Common myeloid progenitor, CD34-positive (primary cell): ENCODE measurements around the gene KLK10.

ENCODE experiments used
- CTCF ChIA-PET: fragments of 350-600 bp; sonication (Branson Sonifier 250); formaldehyde crosslinking; loops from one replicate; lab custom pipeline; 2021; ENCODE audit warnings: antibody characterized with exemption; lab: Charles Lee
- POLR2A ChIA-PET: fragments of 350-600 bp; sonication (Branson Sonifier 250); formaldehyde crosslinking; loops from one replicate; lab custom pipeline; 2021; ENCODE audit warnings: antibody characterized with exemption; lab: Charles Lee
- DNase-seq, 3 donors: peaks; one replicate each; pipeline versions ENCODE4 v3.0.0 to v3.0.0-alpha.2; 2013
- H3K27ac ChIP-seq, 2 experiments: 1 replicate in 1 of 2; 2 replicates in 1 of 2; pipeline ENCODE4 v1.7.0; 2013; ENCODE audit warnings: inconsistent platforms in 2 of 2, low read length in 2 of 2, mild to moderate bottlenecking in 2 of 2, low read depth in 1 of 2, moderate library complexity in 1 of 2; ENCODE audit not compliant: severe bottlenecking in 2 of 2, insufficient read depth in 1 of 2, poor library complexity in 1 of 2
- H3K27me3 ChIP-seq, 5 experiments: replicated peaks in 2 of 5; 1 replicate in 3 of 5; 2 replicates in 2 of 5; pipeline versions ENCODE4 v1.6.1 to v1.7.0; 2013; ENCODE audit warnings: low read length in 4 of 5, mild to moderate bottlenecking in 2 of 5, moderate library complexity in 2 of 5, inconsistent platforms in 1 of 5; ENCODE audit not compliant: insufficient read depth in 5 of 5, control insufficient read depth in 4 of 5
- H3K36me3 ChIP-seq, 4 experiments: 1 replicate in 2 of 4; 2 replicates in 2 of 4; pipeline versions ENCODE4 v1.6.1 to v1.7.0; 2013; ENCODE audit warnings: low read length in 3 of 4, control low read depth in 1 of 4, mild to moderate bottlenecking in 1 of 4; ENCODE audit not compliant: control insufficient read depth in 4 of 4, insufficient read depth in 4 of 4
- H3K4me1 ChIP-seq, 4 experiments: 1 replicate in 3 of 4; 2 replicates in 1 of 4; pipeline versions ENCODE4 v1.6.1 to v1.7.1; 2013; ENCODE audit warnings: low read length in 3 of 4, mild to moderate bottlenecking in 3 of 4, control low read depth in 1 of 4, inconsistent platforms in 1 of 4, moderate library complexity in 1 of 4; ENCODE audit not compliant: control insufficient read depth in 4 of 4, insufficient read depth in 4 of 4; ENCODE audit errors: control extremely low read depth in 1 of 4
- H3K4me3 ChIP-seq, 7 experiments: 1 replicate in 4 of 7; 2 replicates in 3 of 7; pipeline versions ENCODE4 v1.5.1 to v1.7.0; 2013; ENCODE audit warnings: mild to moderate bottlenecking in 7 of 7, low read length in 6 of 7, moderate library complexity in 6 of 7, inconsistent platforms in 2 of 7, low read depth in 2 of 7, control low read depth in 1 of 7; ENCODE audit not compliant: insufficient read depth in 4 of 7, control insufficient read depth in 1 of 7; ENCODE audit errors: extremely low read depth in 1 of 7
- H3K9me3 ChIP-seq, 5 experiments: 1 replicate in 4 of 5; 2 replicates in 1 of 5; pipeline versions ENCODE4 v1.6.1 to v1.7.1; 2013; ENCODE audit warnings: low read length in 4 of 5, mild to moderate bottlenecking in 2 of 5, inconsistent platforms in 1 of 5, low read depth in 1 of 5, moderate library complexity in 1 of 5; ENCODE audit not compliant: control insufficient read depth in 4 of 5, insufficient read depth in 2 of 5; ENCODE audit errors: control extremely low read depth in 1 of 5
- WGBS: methylation state at CpG from one replicate; pipeline ENCODE4 v1.1.5; 2013; ENCODE audit not compliant: insufficient coverage; 5-methylcytosine and 5-hydroxymethylcytosine counted together

KLK10 gene

DNA sequence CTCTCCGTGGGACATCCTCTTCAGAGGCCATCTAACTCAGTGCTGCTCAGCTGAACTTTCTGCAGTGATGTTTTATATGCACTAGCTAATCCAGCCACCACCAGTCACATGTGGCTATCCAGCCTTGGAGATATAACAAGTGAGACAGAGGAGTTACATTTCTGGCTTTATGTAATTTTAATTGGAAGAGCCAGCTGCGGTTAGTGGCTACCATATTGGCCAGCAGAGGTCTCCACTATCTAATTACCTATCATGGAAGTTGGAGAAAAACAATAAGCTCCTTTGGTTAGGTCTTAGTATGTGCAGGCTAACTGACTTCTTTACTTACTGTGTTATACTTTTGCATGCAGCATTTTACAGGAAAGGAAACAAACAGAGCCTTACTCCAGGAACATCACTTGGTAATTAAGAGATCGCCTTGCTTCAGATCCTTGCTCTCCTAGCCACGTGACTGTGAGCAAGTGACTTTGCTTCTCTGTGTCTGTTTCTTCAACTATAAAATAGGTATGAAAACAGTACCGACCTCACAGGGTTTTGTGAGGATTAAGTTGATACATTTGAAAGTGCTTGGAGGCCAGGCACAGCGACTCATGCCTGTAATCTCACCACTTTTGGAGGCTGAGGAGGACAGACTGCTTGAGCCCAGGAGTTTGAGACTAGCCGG is 1.6 kb upstream of the KLK10 start:
- WGBS: 34% methylated on average over 6 of the region's 7 CpGs
- POLR2A ChIA-PET: no interaction called here
- Histone ChIP-seq H3K4me1 (peaks cover 0 to 26% (median 10%) of the 10 kb centered on the region in 4 experiments), H3K27ac (no peak overlapping the region), H3K9me3 (peaks cover 0 to 2% (median 0%) of the 10 kb centered on the region in 5 experiments), H3K27me3 (peaks cover 3 to 85% (median 27%) of the 10 kb centered on the region in 5 experiments), H3K4me3 (no peak overlapping the region), H3K36me3 (no peaks in the 10 kb centered on the region)
- CTCF ChIA-PET: interaction anchor here (0.6 to 2.5 kb wide), 7 partner anchors 9 to 296 kb away, joined by 3 to 15 read pairs (median 3); partner anchors contain the start of gene KLK13
- peak; percentile 56 to 77 (median 76) for DNase-seq

DNA sequence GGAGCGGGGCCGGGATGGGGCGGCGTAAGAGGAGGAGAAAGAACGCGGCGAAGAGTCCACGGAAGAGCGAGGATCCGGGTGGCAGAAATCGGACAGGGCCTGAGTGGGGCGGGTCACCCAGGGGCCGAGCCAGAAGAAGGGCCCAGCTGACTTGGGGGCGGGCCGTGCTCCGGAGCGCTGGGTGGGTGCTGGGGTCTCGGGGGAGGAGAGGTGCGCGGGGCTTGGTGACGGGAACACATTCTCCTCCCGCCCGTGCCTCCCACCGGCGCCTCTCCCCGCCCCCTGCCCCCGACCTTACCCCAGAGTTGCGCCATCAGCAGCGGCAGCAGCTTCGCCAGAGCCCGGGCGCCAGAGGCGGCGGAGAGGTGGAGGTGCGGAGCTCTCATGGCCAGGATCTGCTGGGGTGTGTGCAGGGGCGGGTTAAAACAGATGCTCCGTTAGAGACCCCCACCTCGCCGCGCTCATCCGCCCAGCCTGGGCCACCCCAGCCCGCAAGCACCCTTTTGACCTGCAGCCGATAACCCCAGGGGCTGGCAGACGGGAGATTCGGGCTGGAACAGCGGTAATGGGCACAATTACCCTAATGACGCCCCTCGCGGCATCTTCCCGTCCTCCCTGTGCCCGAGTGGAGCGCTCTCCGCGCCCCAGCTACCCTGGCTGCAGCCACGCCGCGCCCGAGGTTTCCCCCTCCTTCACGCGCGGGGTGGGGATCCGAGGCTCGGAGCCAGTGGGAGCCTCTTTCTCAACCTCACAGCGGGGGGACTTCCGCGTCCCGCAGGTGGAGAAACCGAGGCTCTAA is 565 bp downstream of the KLK10 start:
- POLR2A ChIA-PET: no interaction called here
- peaks cover 3 to 86% (median 20%) of the 10 kb centered on the region in 5 experiments for H3K27me3 ChIP-seq
- H3K27ac ChIP-seq: no peak overlapping the region
- DNase-seq: peak in 2 of 3 donors; percentile 29 to 46
- CTCF ChIA-PET: interaction anchor here (0.7 to 2.5 kb wide), 3 partner anchors 9 to 624 kb away, joined by 3 to 15 read pairs (median 4); no protein-coding TSS in a partner anchor
- H3K4me1 ChIP-seq: peaks cover 0 to 26% (median 10%) of the 10 kb centered on the region in 4 experiments
- peak overlapping the region in 1 of 7 experiments; percentile 52 for H3K4me3 ChIP-seq
- no peaks in the 10 kb centered on the region for H3K36me3 ChIP-seq
- H3K9me3 ChIP-seq: peaks cover 0 to 2% (median 0%) of the 10 kb centered on the region in 5 experiments
- WGBS: 5% methylated on average over 48 of the region's 68 CpGs

DNA sequence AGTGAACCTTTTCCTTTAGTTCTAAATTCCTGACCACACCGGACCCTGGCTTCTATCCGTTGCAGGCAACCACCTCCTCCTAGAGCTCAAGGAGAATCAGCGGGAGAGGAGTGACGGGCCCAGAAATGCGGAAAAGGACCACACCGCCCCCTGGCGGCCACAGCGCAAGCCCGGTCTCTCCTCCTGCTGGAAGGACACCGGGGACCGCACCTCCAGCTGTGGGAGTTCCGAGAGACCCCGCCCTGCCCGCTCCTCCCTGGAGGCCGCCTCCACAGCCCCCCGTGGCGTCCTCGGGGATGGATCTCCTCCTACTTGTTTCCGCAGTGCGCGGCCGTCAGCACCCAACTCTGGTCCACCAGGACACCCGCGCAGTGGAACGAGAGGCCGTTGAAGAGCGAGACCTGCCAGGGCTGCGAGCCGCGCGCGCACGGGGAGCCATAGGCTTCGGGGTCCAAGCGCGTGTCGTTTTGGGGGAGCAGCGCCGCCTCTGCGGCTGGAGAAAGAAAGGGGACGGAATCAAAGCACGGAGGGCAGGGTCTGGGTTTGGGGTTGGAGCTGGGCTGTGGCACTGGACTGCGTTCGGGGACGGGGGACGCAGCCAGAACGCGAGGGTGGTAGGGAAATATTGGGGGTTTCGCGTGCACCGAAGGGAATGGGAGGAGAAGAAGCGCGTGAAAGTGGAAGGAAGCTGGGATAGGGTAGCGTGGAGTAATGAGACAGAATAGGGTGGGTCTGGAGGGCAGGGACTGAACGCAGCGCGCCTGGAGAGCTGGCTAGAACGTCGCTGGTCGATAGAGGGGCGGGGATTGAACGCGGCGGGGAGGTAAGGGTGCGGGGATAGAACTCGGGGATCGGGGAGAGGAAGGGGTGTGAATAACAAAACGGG is 2.5 kb downstream of the KLK10 start:
- Histone ChIP-seq H3K9me3 (peaks cover 0 to 2% (median 0%) of the 10 kb centered on the region in 5 experiments), H3K4me3 (peak overlapping the region in 3 of 7 experiments; percentile 46 to 52 (median 47)), H3K27me3 (peaks cover 3 to 75% (median 24%) of the 10 kb centered on the region in 5 experiments), H3K36me3 (no peaks in the 10 kb centered on the region), H3K27ac (no peak overlapping the region), H3K4me1 (peaks cover 0 to 26% (median 10%) of the 10 kb centered on the region in 4 experiments)
- 1% methylated on average over 53 of the region's 68 CpGs for WGBS
- ChIA-PET CTCF (no interaction called here), POLR2A (no interaction called here)
- DNase-seq: peak; percentile 37 to 60 (median 54)

DNA sequence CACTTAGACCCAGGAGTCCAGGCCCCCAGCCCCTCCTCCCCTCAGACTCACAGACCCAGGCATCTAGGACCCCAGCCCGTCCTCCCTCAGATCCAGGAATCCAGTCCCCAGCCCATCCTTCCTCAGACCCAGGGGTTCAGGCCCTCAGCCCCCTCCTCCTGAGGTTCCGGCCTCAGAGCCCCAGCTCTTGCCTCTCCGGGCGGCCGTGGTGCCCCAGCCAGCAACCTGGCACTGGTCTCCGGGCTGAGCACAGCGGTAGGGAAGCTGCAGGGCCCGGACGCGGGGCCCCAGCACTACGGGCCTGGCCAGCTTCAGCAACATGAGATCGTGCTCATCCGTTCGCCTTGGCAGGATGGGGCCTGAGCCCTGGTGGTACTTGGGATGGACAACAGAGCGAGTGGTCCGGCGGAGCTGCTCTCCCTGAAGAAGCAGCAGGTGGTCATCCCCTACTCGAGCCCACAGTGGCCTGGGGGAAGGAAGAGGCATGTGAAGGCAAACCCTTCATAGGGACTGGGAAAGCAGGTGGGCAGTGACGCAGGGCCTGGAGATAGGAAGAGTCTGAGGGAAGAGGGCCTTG is 3.7 kb downstream of the KLK10 start:
- Histone ChIP-seq H3K27ac (no peak overlapping the region), H3K4me1 (peaks cover 0 to 26% (median 10%) of the 10 kb centered on the region in 4 experiments), H3K36me3 (no peaks in the 10 kb centered on the region), H3K9me3 (peaks cover 0 to 2% (median 0%) of the 10 kb centered on the region in 5 experiments), H3K4me3 (no peak overlapping the region), H3K27me3 (peaks cover 3 to 80% (median 24%) of the 10 kb centered on the region in 5 experiments)
- CTCF ChIA-PET: interaction anchor here (1.1 kb wide), 1 partner anchor 90 kb away, joined by 3 read pairs; no protein-coding TSS in a partner anchor
- POLR2A ChIA-PET: no interaction called here
- DNase-seq: no peak
- WGBS: 86% methylated on average over 15 of the region's 19 CpGs

DNA sequence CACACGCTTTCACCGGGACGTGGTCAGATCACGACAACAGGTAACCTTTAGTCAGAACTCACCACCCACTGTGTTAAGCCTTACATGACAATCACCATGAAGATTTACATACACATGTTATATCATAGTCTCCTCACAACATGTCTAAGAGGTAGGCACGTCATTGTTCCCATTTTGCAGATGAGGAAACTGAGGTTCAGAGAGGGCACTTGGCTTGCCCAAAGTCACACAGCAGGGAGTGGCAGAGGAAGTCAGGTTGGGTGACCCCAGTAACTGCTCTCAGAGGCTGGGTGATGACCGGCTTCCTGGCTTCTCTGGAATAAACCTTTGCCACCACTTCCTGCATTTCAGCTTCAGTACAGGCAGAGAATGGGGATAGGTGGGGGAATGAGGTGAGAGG is 5.3 kb downstream of the KLK10 start:
- CTCF ChIA-PET: no interaction called here
- Histone ChIP-seq H3K4me1 (peaks cover 0 to 19% (median 7%) of the 10 kb centered on the region in 4 experiments), H3K27me3 (peaks cover 3 to 80% (median 18%) of the 10 kb centered on the region in 5 experiments), H3K27ac (no peak overlapping the region), H3K4me3 (no peak overlapping the region), H3K9me3 (peaks cover 0 to 2% (median 0%) of the 10 kb centered on the region in 5 experiments), H3K36me3 (no peaks in the 10 kb centered on the region)
- DNase-seq: no peak
- POLR2A ChIA-PET: no interaction called here
- 85% methylated on average over 6 of the region's 6 CpGs for WGBS

DNA sequence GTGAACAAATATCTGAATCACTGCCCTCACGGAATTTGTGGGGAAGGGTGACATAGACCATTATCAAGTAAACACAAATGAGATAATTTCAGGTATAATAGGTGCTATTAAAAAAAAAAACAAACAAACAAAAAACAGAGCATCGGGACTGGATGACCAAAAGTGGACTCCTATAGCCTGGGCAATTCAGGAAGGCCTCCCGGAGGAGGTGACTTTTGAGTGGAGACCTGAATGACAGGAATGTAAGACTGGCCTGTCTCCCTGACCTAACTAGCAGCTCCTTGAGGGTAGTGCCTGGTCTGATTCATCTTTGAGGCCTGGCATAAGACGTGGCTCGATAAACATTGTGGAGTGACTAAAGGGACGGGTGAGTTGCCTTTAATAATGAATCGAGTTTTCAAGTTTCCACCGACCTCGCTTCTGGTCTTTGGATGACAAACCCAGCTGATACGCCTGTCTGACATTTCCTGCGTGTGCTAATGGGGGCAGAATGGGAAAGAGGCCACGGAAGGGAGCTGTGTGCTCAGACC is 6.8 kb downstream of the KLK10 start:
- peaks cover 0 to 70% (median 20%) of the 10 kb centered on the region in 5 experiments for H3K27me3 ChIP-seq
- ChIA-PET CTCF (interaction anchor here (0.6 kb wide), 1 partner anchor 26 kb away, joined by 3 read pairs; no protein-coding TSS in a partner anchor), POLR2A (no interaction called here)
- H3K27ac ChIP-seq: no peak overlapping the region
- peaks cover 0 to 11% (median 3%) of the 10 kb centered on the region in 4 experiments for H3K4me1 ChIP-seq
- no peaks in the 10 kb centered on the region for H3K36me3 ChIP-seq
- H3K4me3 ChIP-seq: no peak overlapping the region
- H3K9me3 ChIP-seq: peaks cover 0 to 2% (median 0%) of the 10 kb centered on the region in 5 experiments
- DNase-seq: no peak
- 74% methylated on average over 11 of the region's 12 CpGs for WGBS
